Lower lobe of right lung (tissue), 2 donors: ENCODE results near the gene INPP4B. TPM values are rescaled to one million over a fixed set of nuclear protein-coding genes. Genes with fewer than 3 reads are reported as not detected.

ENCODE experiments used
- ATAC-seq, 2 donors: fragments of 200-7000 bp; cut with Tn5 transposase; one replicate each; pipeline ENCODE4 v1.9.1; 2020 to 2022; ENCODE audit warnings: mild to moderate bottlenecking in 2 of 2, moderate library complexity in 2 of 2
- DNase-seq: peaks from one replicate; pipeline ENCODE4 v3.0.0-alpha.2; 2020
- H3K27ac ChIP-seq: fragments of 200-600 bp; one replicate; pipeline ENCODE4 v1.8.0; 2022
- H3K27me3 ChIP-seq: fragments of 200-600 bp; one replicate; pipeline ENCODE4 v1.8.0; 2022; ENCODE audit warnings: low read depth
- H3K36me3 ChIP-seq: fragments of 200-600 bp; one replicate; pipeline ENCODE4 v1.8.0; 2022; ENCODE audit warnings: mild to moderate bottlenecking
- H3K4me1 ChIP-seq: fragments of 200-600 bp; one replicate; pipeline ENCODE4 v1.8.0; 2022
- H3K4me3 ChIP-seq: fragments of 200-600 bp; one replicate; pipeline ENCODE4 v1.8.0; 2022; ENCODE audit warnings: mild to moderate bottlenecking
- H3K9me3 ChIP-seq: fragments of 200-600 bp; one replicate; pipeline ENCODE4 v1.8.0; 2022
- CTCF ChIP-seq: fragments of 200-600 bp; IDR thresholded peaks from one replicate; pipeline ENCODE4 v1.8.0; 2022; ENCODE audit warnings: antibody characterized with exemption, mild to moderate bottlenecking
- intact Hi-C: fragments of 100-400 bp; cut with DNase I; formaldehyde crosslinking; loops from one replicate; pipeline ENCODE4 v1.11.0; 2022
- long read RNA-seq: library from polyadenylated mRNA; unstranded; transcript quantifications from one replicate; pipeline ENCODE4 v2.0.0, GENCODE V29; 2021
- total RNA-seq: library from RNA; stranded (reverse); fragmentation: NEBNext Ultra II Directional; extraction: Animal tissue kit (Norgen Biotek cat#: 25700); gene quantifications from one replicate; pipeline ENCODE4 v1.2.1, GENCODE V29; 2021
- donor health status: DM: no; HTN: yes; CAD: no; lungs with severe emphysema.

INPP4B gene
- total RNA-seq: 12.1 TPM
- long read RNA-seq, partial matches to known transcripts: 5 of 10 reads
- long read RNA-seq, other reads (novel, unspliced or antisense): 5 of 10 reads

- intact Hi-C loops: no loop called here
- DNase-seq: peak; percentile 48
- peak within 1 kb of the TSS; percentile 54 for H3K27ac ChIP-seq
Measured at GRCh38 chr4:142846108-142846728, at the start of gene INPP4B. Gene INPP4B, minus strand, starts transcription at chr4:142846301.

GRCh38 chr4:142893012-142893411 is 46.9 kb upstream of the INPP4B start:
- no peak for TF ChIP-seq CTCF
- Histone ChIP-seq H3K9me3 (peaks cover 24% of the 10 kb centered on the region), H3K36me3 (no peaks in the 10 kb centered on the region), H3K4me3 (no peak overlapping the region), H3K27me3 (no peaks in the 10 kb centered on the region), H3K4me1 (no peaks in the 10 kb centered on the region), H3K27ac (no peak overlapping the region)
- DNase-seq (no peak), ATAC-seq (no peak)
- intact Hi-C loops: no loop called here

More at GRCh38 chr4:142846108-142846728, at the start of gene INPP4B:
- H3K4me1 ChIP-seq: peaks cover 21% of the 10 kb centered on the region
- no peak for TF ChIP-seq CTCF
- peaks cover 29% of the 10 kb centered on the region for H3K27me3 ChIP-seq
- ATAC-seq: peak; percentile 71 to 81
- no peaks in the 10 kb centered on the region for H3K36me3 ChIP-seq
- peak within 1 kb of the TSS; percentile 64 for H3K4me3 ChIP-seq
- H3K9me3 ChIP-seq: no peaks in the 10 kb centered on the region

- Histone ChIP-seq H3K36me3 (no peaks in the 10 kb centered on the region), H3K27me3 (no peaks in the 10 kb centered on the region), H3K27ac (no peak overlapping the region), H3K9me3 (no peaks in the 10 kb centered on the region), H3K4me1 (no peaks in the 10 kb centered on the region), H3K4me3 (no peak overlapping the region)
- ATAC-seq: no peak
- no peak for TF ChIP-seq CTCF
- DNase-seq: no peak
- intact Hi-C loops: no loop called here
Measured at GRCh38 chr4:142886566-142886965, 40.5 kb upstream of the INPP4B start.

- DNase-seq (no peak), ATAC-seq (no peak)
- H3K4me3 ChIP-seq: no peak overlapping the region
- H3K36me3 ChIP-seq: no peaks in the 10 kb centered on the region
- no peaks in the 10 kb centered on the region for H3K9me3 ChIP-seq
- H3K27me3 ChIP-seq: no peaks in the 10 kb centered on the region
- H3K27ac ChIP-seq: no peak overlapping the region
- intact Hi-C loops: no loop called here
- peak; percentile 24 for TF ChIP-seq CTCF
- no peaks in the 10 kb centered on the region for H3K4me1 ChIP-seq
Measured at GRCh38 chr4:142883040-142883832, 37.1 kb upstream of the INPP4B start.

GRCh38 chr4:142882159-142882558 is 36.1 kb upstream of the INPP4B start:
- H3K27me3 ChIP-seq: no peaks in the 10 kb centered on the region
- no peaks in the 10 kb centered on the region for H3K36me3 ChIP-seq
- no peak for ATAC-seq
- no peak overlapping the region for H3K27ac ChIP-seq
- DNase-seq: no peak
- H3K9me3 ChIP-seq: no peaks in the 10 kb centered on the region
- no peaks in the 10 kb centered on the region for H3K4me1 ChIP-seq
- no peak overlapping the region for H3K4me3 ChIP-seq
- intact Hi-C loops: no loop called here
- no peak for TF ChIP-seq CTCF
